H9 (cell line): ENCODE measurements around the gene GRIN2D. TPM values are rescaled to one million over a fixed set of nuclear protein-coding genes. Genes with fewer than 3 reads are reported as not detected.

Experiments
- DNase-seq: peaks from one replicate; pipeline ENCODE4 v3.0.0-alpha.2; 2017
- H2AFZ ChIP-seq: one replicate; pipeline ENCODE4 v1.6.1; 2013; ENCODE audit warnings: mild to moderate bottlenecking, low read length, control low read depth, moderate library complexity
- H2AK5ac ChIP-seq: 2 replicates; pipeline ENCODE4 v1.6.1; 2013; ENCODE audit warnings: low read length, control low read depth, mixed read lengths; ENCODE audit not compliant: insufficient read length
- H2BK120ac ChIP-seq: one replicate; pipeline ENCODE4 v1.6.1; 2013; ENCODE audit warnings: low read depth, mild to moderate bottlenecking, low read length, control low read depth, inconsistent platforms; ENCODE audit not compliant: poor library complexity, severe bottlenecking
- H2BK12ac ChIP-seq: 2 replicates; pipeline ENCODE4 v1.6.1; 2013; ENCODE audit warnings: low read length, control low read depth, mixed read lengths, low read depth; ENCODE audit not compliant: insufficient read length
- H2BK15ac ChIP-seq: 2 replicates; pipeline ENCODE4 v1.6.1; 2013; ENCODE audit warnings: low read depth, low read length, control low read depth
- H2BK20ac ChIP-seq: one replicate; pipeline ENCODE4 v1.6.1; 2013; ENCODE audit warnings: low read depth, mild to moderate bottlenecking, low read length, control low read depth, inconsistent platforms; ENCODE audit not compliant: poor library complexity, severe bottlenecking
- H2BK5ac ChIP-seq: 2 replicates; pipeline ENCODE4 v1.6.1; 2013; ENCODE audit warnings: low read length, control low read depth, mixed read lengths; ENCODE audit not compliant: insufficient read length
- H3K14ac ChIP-seq: 2 replicates; pipeline ENCODE4 v1.6.1; 2013; ENCODE audit warnings: low read length, control low read depth; ENCODE audit not compliant: insufficient read depth
- H3K18ac ChIP-seq: 2 replicates; pipeline ENCODE4 v1.6.1; 2013; ENCODE audit warnings: low read depth, mild to moderate bottlenecking, mixed read lengths, low read length, control low read depth; ENCODE audit not compliant: insufficient read length
- H3K23ac ChIP-seq: 2 replicates; pipeline ENCODE4 v1.6.1; 2013; ENCODE audit warnings: low read length, control low read depth, mixed read lengths, low read depth; ENCODE audit not compliant: insufficient read length
- H3K23me2 ChIP-seq: 2 replicates; pipeline ENCODE4 v1.6.1; 2013; ENCODE audit warnings: low read depth, mild to moderate bottlenecking, mixed read lengths, low read length, control low read depth; ENCODE audit not compliant: insufficient read length, poor library complexity, severe bottlenecking
- H3K27ac ChIP-seq: 2 replicates; pipeline ENCODE4 v1.5.1; 2013; ENCODE audit warnings: low read length, control low read depth, mixed read lengths, low read depth; ENCODE audit not compliant: insufficient read length
- H3K27me3 ChIP-seq: 2 replicates; pipeline ENCODE4 v1.6.1; 2013; ENCODE audit warnings: low read length, control low read depth, inconsistent platforms; ENCODE audit not compliant: insufficient read depth
- H3K4ac ChIP-seq: 2 replicates; pipeline ENCODE4 v1.6.1; 2013; ENCODE audit warnings: low read depth, mild to moderate bottlenecking, control low read depth, inconsistent platforms, low read length, moderate library complexity
- H3K4me1 ChIP-seq: 2 replicates; pipeline ENCODE4 v1.6.1; 2013; ENCODE audit warnings: low read length, control low read depth, inconsistent platforms; ENCODE audit not compliant: insufficient read depth
- H3K4me2 ChIP-seq: 2 replicates; pipeline ENCODE4 v1.6.1; 2013; ENCODE audit warnings: low read length, control low read depth, mixed read lengths; ENCODE audit not compliant: insufficient read length, insufficient read depth
- H3K56ac ChIP-seq: 2 replicates; pipeline ENCODE4 v1.6.1; 2013; ENCODE audit warnings: low read depth, mild to moderate bottlenecking, mixed read lengths, low read length, control low read depth; ENCODE audit not compliant: insufficient read length
- H3K79me1 ChIP-seq: 2 replicates; pipeline ENCODE4 v1.6.1; 2013; ENCODE audit warnings: low read depth, mild to moderate bottlenecking, moderate library complexity, low read length, control low read depth, inconsistent platforms; ENCODE audit not compliant: insufficient read depth, poor library complexity, severe bottlenecking
- H3K79me2 ChIP-seq: 2 replicates; pipeline ENCODE4 v1.6.1; 2013; ENCODE audit warnings: low read length, control low read depth, inconsistent platforms; ENCODE audit not compliant: insufficient read depth
- H3K9ac ChIP-seq: 2 replicates; pipeline ENCODE4 v1.6.1; 2013; ENCODE audit warnings: low read length, control low read depth, mixed read lengths; ENCODE audit not compliant: insufficient read length; ENCODE audit errors: extremely low read depth
- H3K9me3 ChIP-seq: one replicate; pipeline ENCODE4 v1.6.1; 2013; ENCODE audit warnings: low read depth, low read length, inconsistent platforms; ENCODE audit not compliant: control insufficient read depth
- H3T11ph ChIP-seq: one replicate; pipeline ENCODE4 v1.6.1; 2013; ENCODE audit warnings: mild to moderate bottlenecking, low read length, control low read depth, inconsistent platforms
- H4K20me1 ChIP-seq: one replicate; pipeline ENCODE4 v1.6.1; 2013; ENCODE audit not compliant: control insufficient read depth, insufficient read length, insufficient read depth
- H4K5ac ChIP-seq: 2 replicates; pipeline ENCODE4 v1.6.1; 2013; ENCODE audit warnings: low read depth, mild to moderate bottlenecking, mixed read lengths, low read length, control low read depth; ENCODE audit not compliant: insufficient read length
- H4K8ac ChIP-seq: replicated peaks from 2 replicates; pipeline ENCODE4 v1.6.1; 2013; ENCODE audit warnings: low read length, control low read depth, mixed read lengths, low read depth; ENCODE audit not compliant: insufficient read length
- H4K91ac ChIP-seq: 2 replicates; pipeline ENCODE4 v1.6.1; 2013; ENCODE audit warnings: low read depth, mild to moderate bottlenecking, moderate library complexity, mixed read lengths, low read length, control low read depth; ENCODE audit not compliant: insufficient read length
- H3K27ac Mint-ChIP-seq, 3 experiments: 2 replicates in 2 of 3; 3 replicates in 1 of 3; pipeline ENCODE4 v1.8.0; 2020 to 2021; ENCODE audit warnings: mixed read lengths in 3 of 3, mild to moderate bottlenecking in 1 of 3, moderate library complexity in 1 of 3
- H3K27me3 Mint-ChIP-seq: 2 replicates; pipeline ENCODE4 v1.8.0; 2021; ENCODE audit warnings: low read depth, mild to moderate bottlenecking, moderate library complexity, mixed read lengths
- H3K36me3 Mint-ChIP-seq, 3 experiments: 2 replicates in 2 of 3; 3 replicates in 1 of 3; pipeline ENCODE4 v1.8.0; 2020 to 2021; ENCODE audit warnings: low read depth in 3 of 3, mixed read lengths in 3 of 3; ENCODE audit not compliant: insufficient read depth in 1 of 3
- H3K4me1 Mint-ChIP-seq, 2 experiments: 2 replicates each; pipeline ENCODE4 v1.8.0; 2020; ENCODE audit warnings: mixed read lengths in 2 of 2
- H3K4me3 Mint-ChIP-seq, 2 experiments: 2 replicates in 1 of 2; 3 replicates in 1 of 2; pipeline ENCODE4 v1.8.0; 2020 to 2021; ENCODE audit warnings: mild to moderate bottlenecking in 2 of 2, mixed read lengths in 2 of 2, moderate library complexity in 1 of 2
- H3K9me3 Mint-ChIP-seq, 2 experiments: 2 replicates in 1 of 2; 3 replicates in 1 of 2; pipeline ENCODE4 v1.8.0; 2020; ENCODE audit warnings: mild to moderate bottlenecking in 2 of 2, mixed read lengths in 2 of 2, moderate library complexity in 1 of 2
- CTCF ChIP-seq: fragments of 200-600 bp; sonication (generic); conservative IDR thresholded peaks from 3 replicates; pipeline ENCODE4 v1.8.0; 2021; ENCODE audit warnings: antibody characterized with exemption, mild to moderate bottlenecking
- WGBS: extraction: QIAGEN DNeasy Blood & Tissue Kit; methylation state at CpG from one replicate; pipeline ENCODE4 v1.1.7; 2013; ENCODE audit warnings: missing lambda C conversion rate, low lambda C conversion rate, mixed read lengths; ENCODE audit not compliant: insufficient read length; ENCODE audit errors: extremely low coverage; 5-methylcytosine and 5-hydroxymethylcytosine counted together
- total RNA-seq: library from RNA; stranded (reverse); gene quantifications from 2 replicates; pipeline ENCODE4 v1.2.1, GENCODE V29; 2021

GRIN2D gene
- total RNA-seq, 1 experiment from 2014 or later, result 5.9 TPM

- DNase-seq, result peak; percentile 98
- no peak overlapping the region for H3K23ac ChIP-seq
- Mint-ChIP-seq H3K4me3 (peak overlapping the region; percentile 77 to 85), H3K27ac (peak overlapping the region; percentile 94 to 97 (median 97); a peak in 5 of 7 replicates), H3K4me1 (peaks cover 2 to 10% of the 10 kb centered on the region in 2 experiments; a peak in 2 of 4 replicates), H3K27me3 (peaks cover 3% of the 10 kb centered on the region), H3K36me3 (peaks cover 2 to 20% (median 11%) of the 10 kb centered on the region in 3 experiments; a peak in 6 of 7 replicates), H3K9me3 (no peaks in the 10 kb centered on the region)
- no peak overlapping the region for H4K91ac ChIP-seq
- H4K5ac ChIP-seq, result no peak overlapping the region
- H3K27me3 ChIP-seq, result no peaks in the 10 kb centered on the region; the same call in 1 of the 2 replicates
- H3T11ph ChIP-seq, result no peak overlapping the region
- H2BK15ac ChIP-seq, result no peak overlapping the region
- H2AFZ ChIP-seq, result no peak overlapping the region
- peak overlapping the region; percentile 82 for H3K4me2 ChIP-seq
- no peaks in the 10 kb centered on the region for H3K79me2 ChIP-seq
- H3K9me3 ChIP-seq, result no peaks in the 10 kb centered on the region
- no peak overlapping the region for H2BK120ac ChIP-seq
- TF ChIP-seq CTCF, result no peak
- H3K4ac ChIP-seq, result no peak overlapping the region
- H3K23me2 ChIP-seq, result peaks cover 5% of the 10 kb centered on the region
- peak overlapping the region; percentile 65; the same call in 1 of the 2 replicates for H3K14ac ChIP-seq
- peak overlapping the region; percentile 79 for H3K9ac ChIP-seq
- H4K20me1 ChIP-seq, result no peaks in the 10 kb centered on the region
- no peak overlapping the region for H2BK12ac ChIP-seq
- no peak overlapping the region for H2BK20ac ChIP-seq
- peak overlapping the region; percentile 65 for H3K18ac ChIP-seq
- H3K79me1 ChIP-seq, result no peaks in the 10 kb centered on the region
- no peak overlapping the region for H3K56ac ChIP-seq
- H3K4me1 ChIP-seq, result no peaks in the 10 kb centered on the region; the same call in 1 of the 2 replicates
- WGBS, result no CpG with 5 or more reads among the region's 26 CpGs
- H2AK5ac ChIP-seq, result no peak overlapping the region
- no peak overlapping the region for H4K8ac ChIP-seq
- H2BK5ac ChIP-seq, result no peak overlapping the region
- no peak overlapping the region for H3K27ac ChIP-seq
These were observed 30.6 kb upstream of the GRIN2D start for GRCh38 chr19:48362716-48363499.
